Endodermal cell (in vitro differentiated cells): ENCODE results near the gene SPAG16. TPM values are rescaled to one million over a fixed set of nuclear protein-coding genes. Genes with fewer than 3 reads are reported as not detected.

Experiments
- DNase-seq: peaks from one replicate; pipeline ENCODE4 v3.0.0-alpha.2; 2017
- H3K27ac ChIP-seq: 2 replicates; pipeline ENCODE4 v1.5.1; 2013; ENCODE audit warnings: mild to moderate bottlenecking, low read depth, low read length, moderate library complexity
- H3K27me3 ChIP-seq: 2 replicates; pipeline ENCODE4 v1.6.1; 2013; ENCODE audit warnings: mild to moderate bottlenecking, low read length, moderate library complexity; ENCODE audit not compliant: insufficient read depth, control insufficient read depth, poor library complexity, severe bottlenecking
- H3K36me3 ChIP-seq: 2 replicates; pipeline ENCODE4 v1.7.0; 2013; ENCODE audit warnings: mild to moderate bottlenecking, low read length, moderate library complexity; ENCODE audit not compliant: control insufficient read depth, insufficient read depth
- H3K4me1 ChIP-seq: one replicate; pipeline ENCODE4 v1.7.0; 2013; ENCODE audit warnings: low read length; ENCODE audit not compliant: control insufficient read depth, insufficient read depth
- H3K4me3 ChIP-seq: 2 replicates; pipeline ENCODE4 v1.5.1; 2013; ENCODE audit warnings: mild to moderate bottlenecking, low read length, moderate library complexity
- H3K9ac ChIP-seq: 2 replicates; pipeline ENCODE4 v1.6.1; 2013; ENCODE audit warnings: mild to moderate bottlenecking, low read length, moderate library complexity; ENCODE audit not compliant: poor library complexity, severe bottlenecking; ENCODE audit errors: extremely low read depth
- H3K9me3 ChIP-seq: 2 replicates; pipeline ENCODE4 v1.6.1; 2013; ENCODE audit warnings: mild to moderate bottlenecking, low read length, moderate library complexity; ENCODE audit not compliant: control insufficient read depth
- H3K27ac Mint-ChIP-seq: 2 replicates; pipeline ENCODE4 v1.8.0; 2020; ENCODE audit warnings: mixed read lengths
- H3K27me3 Mint-ChIP-seq: 2 replicates; pipeline ENCODE4 v1.8.0; 2021; ENCODE audit warnings: mild to moderate bottlenecking, mixed read lengths; ENCODE audit not compliant: insufficient read depth
- H3K36me3 Mint-ChIP-seq: 2 replicates; pipeline ENCODE4 v1.8.0; 2020; ENCODE audit warnings: low read depth, mixed read lengths
- H3K4me1 Mint-ChIP-seq: 2 replicates; pipeline ENCODE4 v1.8.0; 2020; ENCODE audit warnings: mixed read lengths
- H3K4me3 Mint-ChIP-seq: 2 replicates; pipeline ENCODE4 v1.8.0; 2020; ENCODE audit warnings: mild to moderate bottlenecking, moderate library complexity, mixed read lengths
- H3K9me3 Mint-ChIP-seq: 2 replicates; pipeline ENCODE4 v1.8.0; 2020; ENCODE audit warnings: mild to moderate bottlenecking, mixed read lengths
- CTCF ChIP-seq: fragments of 200-600 bp; sonication (generic); conservative IDR thresholded peaks from 2 replicates; pipeline ENCODE4 v1.5.0; 2021; ENCODE audit warnings: antibody characterized with exemption, mild to moderate bottlenecking
- WGBS, 2 experiments: methylation state at CpG; one replicate each; pipeline versions ENCODE4 v1.1.5 to v1.1.7; 2013; ENCODE audit warnings: missing lambda C conversion rate in 2 of 2, mixed read lengths in 1 of 2; ENCODE audit not compliant: insufficient coverage in 1 of 2, insufficient read length in 1 of 2; 5-methylcytosine and 5-hydroxymethylcytosine counted together
- total RNA-seq, 2 donors: library from RNA; stranded (reverse); fragmentation: NEBNext Ultra II Directional in 1 of 2; extraction: Animal tissue kit (Norgen Biotek cat#: 25700) in 1 of 2; gene quantifications; 2 replicates in 1 of 2; 3 replicates in 1 of 2; pipeline ENCODE4 v1.2.1, GENCODE V29; 2021

SPAG16 gene
- total RNA-seq, 2 donors from 2014 or later, result 27.8 to 38.2 TPM

GRCh38 chr2:214201892-214202291 is 917.6 kb downstream of the SPAG16 start:
- no peak for TF ChIP-seq CTCF
- H3K27ac Mint-ChIP-seq, result no peak overlapping the region
- no peak overlapping the region for H3K4me3 ChIP-seq
- no peak overlapping the region for H3K27ac ChIP-seq
- H3K4me3 Mint-ChIP-seq, result no peak overlapping the region
- no peaks in the 10 kb centered on the region for H3K4me1 ChIP-seq
- H3K9me3 ChIP-seq, result no peaks in the 10 kb centered on the region
- H3K27me3 ChIP-seq, result no peaks in the 10 kb centered on the region
- no peak overlapping the region for H3K9ac ChIP-seq
- H3K4me1 Mint-ChIP-seq, result peaks cover 3% of the 10 kb centered on the region
- 87% methylated on average over 2 of the region's 2 CpGs; no CpG with 5 or more reads in 1 of the 2 experiments for WGBS, 2 experiments
- H3K9me3 Mint-ChIP-seq, result no peaks in the 10 kb centered on the region
- DNase-seq, result no peak
- no peaks in the 10 kb centered on the region for H3K27me3 Mint-ChIP-seq
- no peaks in the 10 kb centered on the region for H3K36me3 ChIP-seq
- no peaks in the 10 kb centered on the region for H3K36me3 Mint-ChIP-seq

DNA sequence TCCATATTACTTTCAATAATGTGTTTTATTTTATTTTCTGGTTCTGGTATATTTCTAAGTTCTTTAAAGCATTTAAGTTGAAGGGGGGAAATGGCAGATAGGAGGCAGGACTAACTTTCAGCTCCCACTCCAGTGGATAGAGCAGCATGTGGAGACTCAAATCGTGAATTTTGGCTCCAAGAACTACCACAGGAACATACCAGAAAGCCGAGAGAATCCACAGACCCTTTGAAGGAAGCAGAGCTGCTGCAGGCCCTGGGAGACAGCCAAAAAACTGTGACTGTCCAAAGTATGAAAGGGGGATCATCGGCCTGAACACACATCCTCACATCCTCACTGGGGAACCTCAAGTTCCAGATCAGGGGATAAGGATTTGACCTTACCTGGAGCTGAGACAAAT is 919.0 kb downstream of the SPAG16 start:
- H3K27ac ChIP-seq, result no peak overlapping the region
- WGBS, 2 experiments, result 72% methylated on average over 3 of the region's 3 CpGs; no CpG with 5 or more reads in 1 of the 2 experiments
- no peaks in the 10 kb centered on the region for H3K9me3 ChIP-seq
- H3K36me3 ChIP-seq, result no peaks in the 10 kb centered on the region
- no peak overlapping the region for H3K27ac Mint-ChIP-seq
- H3K36me3 Mint-ChIP-seq, result no peaks in the 10 kb centered on the region
- H3K4me1 Mint-ChIP-seq, result peaks cover 3% of the 10 kb centered on the region
- H3K27me3 ChIP-seq, result no peaks in the 10 kb centered on the region
- no peak overlapping the region for H3K9ac ChIP-seq
- DNase-seq, result no peak
- H3K9me3 Mint-ChIP-seq, result no peaks in the 10 kb centered on the region
- no peaks in the 10 kb centered on the region for H3K27me3 Mint-ChIP-seq
- H3K4me1 ChIP-seq, result no peaks in the 10 kb centered on the region
- H3K4me3 Mint-ChIP-seq, result no peak overlapping the region
- no peak overlapping the region for H3K4me3 ChIP-seq
- TF ChIP-seq CTCF, result no peak

GRCh38 chr2:214203744-214204289 is 919.6 kb downstream of the SPAG16 start:
- Mint-ChIP-seq H3K36me3 (no peaks in the 10 kb centered on the region), H3K27ac (no peak overlapping the region), H3K4me3 (no peak overlapping the region), H3K9me3 (no peaks in the 10 kb centered on the region), H3K27me3 (no peaks in the 10 kb centered on the region), H3K4me1 (peaks cover 3% of the 10 kb centered on the region)
- Histone ChIP-seq H3K4me1 (no peaks in the 10 kb centered on the region), H3K27me3 (no peaks in the 10 kb centered on the region), H3K9me3 (no peaks in the 10 kb centered on the region), H3K36me3 (no peaks in the 10 kb centered on the region), H3K4me3 (no peak overlapping the region), H3K9ac (no peak overlapping the region), H3K27ac (no peak overlapping the region)
- 89 to 90% methylated on average over 2 to 5 of the region's 5 CpGs for WGBS, 2 experiments
- DNase-seq, result peak; percentile 47
- no peak for TF ChIP-seq CTCF
